ENCODE results near the gene JMJD4. TPM values are rescaled to one million over a fixed set of nuclear protein-coding genes. Genes with fewer than 3 reads are reported as not detected.

JMJD4 gene
- total RNA-seq, 1 donor from 2014 or later: 13.5 TPM

DNA sequence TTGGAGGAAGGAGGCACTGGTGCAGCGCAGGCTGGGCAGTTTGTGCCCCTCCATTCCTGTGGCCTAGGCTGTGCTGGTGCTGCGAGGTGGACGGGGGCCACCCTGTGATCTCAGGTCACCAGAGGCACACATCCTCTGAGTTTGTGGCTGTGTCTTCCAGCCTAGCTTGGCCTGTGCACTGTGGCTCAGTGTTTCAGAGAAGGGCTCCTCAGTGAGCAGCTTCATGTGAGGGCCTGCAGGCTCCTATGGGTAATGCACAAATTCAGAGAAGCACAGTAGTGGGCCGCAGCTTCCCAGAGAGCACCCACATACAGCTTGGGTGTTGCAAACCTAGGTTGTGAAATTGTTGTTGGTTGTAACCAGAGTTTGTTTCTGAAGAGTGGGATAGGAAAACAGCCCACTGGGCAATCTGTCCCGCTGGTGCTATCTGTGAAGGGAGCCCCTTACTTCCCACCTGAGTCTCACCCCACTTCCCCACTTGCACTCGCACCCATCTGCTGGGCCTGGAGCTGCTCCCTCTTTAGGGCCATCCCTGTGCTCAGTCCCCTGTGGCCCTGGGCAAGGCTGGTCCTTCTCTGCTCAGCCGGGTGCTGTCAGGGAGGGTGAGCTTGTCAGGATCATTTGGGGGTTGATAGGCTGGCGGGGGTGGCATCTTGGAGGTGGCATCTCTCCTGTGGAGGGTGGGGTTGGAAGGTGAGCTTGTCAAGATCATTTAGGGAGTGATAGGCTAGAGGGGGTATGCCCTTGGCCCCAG lies 30.3 kb upstream of the JMJD4 start:
- TF ChIP-seq, protein P1, sequence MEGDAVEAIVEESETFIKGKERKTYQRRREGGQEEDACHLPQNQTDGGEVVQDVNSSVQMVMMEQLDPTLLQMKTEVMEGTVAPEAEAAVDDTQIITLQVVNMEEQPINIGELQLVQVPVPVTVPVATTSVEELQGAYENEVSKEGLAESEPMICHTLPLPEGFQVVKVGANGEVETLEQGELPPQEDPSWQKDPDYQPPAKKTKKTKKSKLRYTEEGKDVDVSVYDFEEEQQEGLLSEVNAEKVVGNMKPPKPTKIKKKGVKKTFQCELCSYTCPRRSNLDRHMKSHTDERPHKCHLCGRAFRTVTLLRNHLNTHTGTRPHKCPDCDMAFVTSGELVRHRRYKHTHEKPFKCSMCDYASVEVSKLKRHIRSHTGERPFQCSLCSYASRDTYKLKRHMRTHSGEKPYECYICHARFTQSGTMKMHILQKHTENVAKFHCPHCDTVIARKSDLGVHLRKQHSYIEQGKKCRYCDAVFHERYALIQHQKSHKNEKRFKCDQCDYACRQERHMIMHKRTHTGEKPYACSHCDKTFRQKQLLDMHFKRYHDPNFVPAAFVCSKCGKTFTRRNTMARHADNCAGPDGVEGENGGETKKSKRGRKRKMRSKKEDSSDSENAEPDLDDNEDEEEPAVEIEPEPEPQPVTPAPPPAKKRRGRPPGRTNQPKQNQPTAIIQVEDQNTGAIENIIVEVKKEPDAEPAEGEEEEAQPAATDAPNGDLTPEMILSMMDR (conservative IDR thresholded peaks at IDR 0.05; ENCODE audit: low read depth, low read length): no peak

DNA sequence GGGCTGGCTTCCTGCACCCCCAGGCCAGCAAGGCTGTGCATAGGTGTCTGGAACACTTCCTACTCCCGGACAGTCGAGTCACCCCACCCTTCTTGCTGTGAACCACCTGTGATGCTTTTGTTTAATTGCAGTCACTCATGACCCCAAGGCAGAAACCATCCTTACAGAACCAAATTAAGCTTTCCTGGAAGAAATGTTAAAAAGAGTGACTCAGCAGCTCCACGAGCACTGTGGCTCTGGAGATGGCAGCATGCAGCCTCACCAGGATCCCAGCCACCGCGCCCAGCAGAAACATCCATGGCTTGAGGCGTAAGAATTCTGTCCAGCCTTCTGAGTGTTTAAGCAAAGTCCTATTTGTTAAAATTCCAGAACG lies 28.9 kb upstream of the JMJD4 start:
- TF ChIP-seq, protein P1 (conservative IDR thresholded peaks at IDR 0.05; ENCODE audit: low read depth, low read length): no peak
- no peak for DNase-seq (ENCODE audit: low read depth)

More for the DNA sequence above, 30.3 kb upstream of the JMJD4 start:
- no peak for DNase-seq (ENCODE audit: low read depth)
- no peak overlapping the region for H3K4me3 ChIP-seq (ENCODE audit: low read depth, low read length)

DNA sequence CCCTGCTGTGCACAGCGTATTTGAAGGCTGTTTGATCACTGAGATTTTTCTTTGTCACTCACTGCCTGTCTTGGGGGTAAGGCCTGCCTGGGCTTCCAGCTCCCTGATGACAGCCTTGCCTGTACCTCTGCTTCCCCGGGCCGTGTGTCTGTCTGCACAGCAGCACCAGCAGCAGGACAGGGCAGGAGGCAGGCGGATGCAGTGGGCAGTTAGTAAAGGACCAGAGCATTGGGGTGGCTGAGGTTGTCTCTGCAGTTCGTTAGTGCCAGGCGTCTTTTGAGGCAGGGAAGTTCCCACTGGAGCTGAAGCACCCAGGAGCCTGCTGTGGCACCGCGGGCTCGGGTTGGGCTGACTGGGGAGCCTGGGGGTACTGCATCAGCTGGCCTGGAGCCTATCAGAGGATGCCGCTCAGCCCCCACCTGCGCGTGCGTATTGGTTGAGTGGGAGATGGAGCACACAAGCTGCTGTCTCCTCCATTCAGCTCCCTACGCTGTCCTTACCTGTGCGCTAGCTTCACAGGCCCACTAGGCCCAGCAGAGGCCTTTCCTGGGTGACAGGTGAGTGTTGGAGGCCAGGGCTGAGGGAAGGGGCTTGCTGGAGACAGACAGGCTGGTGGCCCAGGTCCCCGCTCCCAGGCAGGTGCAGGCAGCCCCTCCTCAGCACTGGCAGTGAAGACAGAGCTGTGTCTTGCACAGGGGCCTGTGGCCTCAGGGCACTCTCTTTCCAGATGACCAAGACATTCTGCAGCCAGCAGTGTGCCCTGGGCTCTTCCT lies 28.3 kb upstream of the JMJD4 start:
- TF ChIP-seq, protein P1 (conservative IDR thresholded peaks at IDR 0.05; ENCODE audit: low read depth, low read length): no peak
- H3K4me3 ChIP-seq (ENCODE audit: low read depth, low read length): no peak overlapping the region
- no peak for DNase-seq (ENCODE audit: low read depth)

More for the DNA sequence above, 28.9 kb upstream of the JMJD4 start:
- H3K4me3 ChIP-seq (ENCODE audit: low read depth, low read length): no peak overlapping the region

DNA sequence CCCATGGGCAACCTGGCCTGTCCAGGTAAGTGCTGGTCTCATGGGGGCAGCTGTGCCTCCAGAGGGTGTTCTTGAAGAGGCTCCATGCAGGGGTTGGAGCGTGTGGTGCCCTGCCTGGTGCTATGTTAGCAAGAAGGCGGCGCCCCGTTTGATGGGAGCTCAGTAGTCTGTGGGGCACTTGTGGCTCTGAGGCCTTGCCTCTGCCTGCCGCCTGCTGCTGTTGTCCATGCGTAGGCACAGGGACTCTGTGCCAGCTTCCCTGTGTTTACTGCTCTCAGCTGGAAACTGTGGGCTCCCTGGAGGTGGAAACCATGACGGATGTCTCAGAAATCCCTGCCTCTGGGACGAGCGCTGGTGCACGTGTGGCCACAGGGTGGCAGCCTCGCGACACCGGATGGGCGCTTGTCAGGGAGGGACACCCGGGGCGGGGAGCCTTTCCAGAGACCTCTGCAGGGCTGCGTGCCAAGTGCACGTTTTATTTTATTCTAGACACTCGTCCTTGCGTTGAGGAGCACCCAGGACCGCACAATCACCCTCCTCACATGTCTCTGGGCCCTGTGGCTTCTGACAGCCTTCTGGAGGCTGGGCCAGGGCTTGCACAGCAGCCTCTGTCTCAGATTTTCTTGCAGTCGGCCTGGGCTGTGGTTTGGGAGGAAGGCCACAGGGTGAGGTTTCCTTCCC lies 27.3 kb upstream of the JMJD4 start:
- no peak for DNase-seq (ENCODE audit: low read depth)
- no peak overlapping the region for H3K4me3 ChIP-seq (ENCODE audit: low read depth, low read length)
- TF ChIP-seq, protein P1 (conservative IDR thresholded peaks at IDR 0.05; ENCODE audit: low read depth, low read length): peak; percentile 87

DNA sequence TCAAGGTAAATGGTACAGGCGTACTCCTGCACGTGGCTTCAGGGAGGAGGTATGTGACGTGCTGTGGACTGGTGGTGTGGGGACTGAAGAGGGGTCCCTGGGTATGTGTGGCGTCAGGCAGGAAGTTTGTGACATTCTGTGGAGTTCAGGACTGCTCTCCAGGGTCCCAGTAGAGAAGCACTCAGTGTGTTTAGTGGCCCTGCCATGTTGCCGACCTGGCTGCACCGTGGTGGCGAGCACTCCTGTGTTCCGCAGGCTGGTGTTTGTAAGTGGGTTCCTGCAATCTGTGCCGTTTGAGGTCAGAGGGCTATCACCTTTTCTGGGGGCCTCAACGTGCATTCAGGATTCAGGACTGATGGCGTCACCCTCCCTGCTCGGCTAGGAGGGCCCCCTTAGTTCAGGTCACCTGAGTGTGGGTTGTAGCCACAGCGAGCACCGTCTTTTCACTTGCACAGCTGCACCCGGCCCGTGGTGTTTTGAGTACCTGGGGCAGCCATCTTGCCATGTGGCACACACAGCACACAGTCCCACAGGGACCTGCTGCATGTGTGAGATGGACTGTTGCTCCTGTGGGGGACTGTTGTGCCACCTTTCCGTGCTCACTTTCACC lies 26.6 kb upstream of the JMJD4 start:
- TF ChIP-seq, protein P1 (conservative IDR thresholded peaks at IDR 0.05; ENCODE audit: low read depth, low read length): no peak
- no peak for DNase-seq (ENCODE audit: low read depth)
- no peak overlapping the region for H3K4me3 ChIP-seq (ENCODE audit: low read depth, low read length)

DNA sequence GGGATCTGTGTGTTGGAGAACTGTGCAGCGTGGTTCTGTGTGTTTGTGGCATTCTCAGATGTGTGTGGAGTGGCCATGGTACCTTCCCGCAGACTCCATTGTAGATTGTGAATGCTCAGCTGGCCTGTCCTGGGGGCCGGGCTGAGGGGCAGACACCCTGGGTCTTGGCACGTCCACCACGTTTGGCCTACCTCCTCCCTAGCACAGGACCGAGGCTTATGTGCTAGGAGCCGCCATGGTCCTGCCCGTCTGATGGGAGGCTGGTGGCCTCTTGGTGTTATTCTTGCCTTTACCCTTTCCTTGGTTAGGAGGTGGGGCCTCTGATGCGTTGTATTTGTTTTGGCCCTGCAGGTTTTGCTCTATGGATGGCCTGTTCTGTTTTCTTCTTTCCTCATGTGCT lies 25.3 kb upstream of the JMJD4 start:
- no peak for DNase-seq (ENCODE audit: low read depth)
- no peak overlapping the region for H3K4me3 ChIP-seq (ENCODE audit: low read depth, low read length)
- TF ChIP-seq, protein P1 (conservative IDR thresholded peaks at IDR 0.05; ENCODE audit: low read depth, low read length): no peak

All from epithelial cell of proximal tubule (primary cell).